OCI-LY3 (cell line): Measurements from ENCODE around the gene TBC1D8.

Source experiments
- H2AFZ ChIP-seq: fragments of 200-600, 300-600 bp; shearing (Covaris generic); 2 replicates; pipeline ENCODE4 v1.6.0; 2014; ENCODE audit warnings: antibody characterized with exemption, low read depth, low read length
- H3K27ac ChIP-seq: fragments of 200-600, 300-600 bp; sonication (generic); 2 replicates; pipeline ENCODE4 v1.5.1; 2014; ENCODE audit warnings: mild to moderate bottlenecking, low read length, moderate library complexity, mixed read lengths
- H3K27me3 ChIP-seq: fragments of 200-600, 300-600 bp; sonication (generic); 2 replicates; pipeline ENCODE4 v1.6.1; 2014; ENCODE audit warnings: low read depth, low read length, mixed read lengths
- H3K36me3 ChIP-seq: fragments of 200-600, 300-600 bp; sonication (generic); replicated peaks from 2 replicates; pipeline ENCODE3; 2014; ENCODE audit warnings: low read depth, low read length, mixed read lengths
- H3K4me1 ChIP-seq: fragments of 300-600, 200-600 bp; sonication (generic); 2 replicates; pipeline ENCODE4 v1.6.1; 2014; ENCODE audit warnings: low read length, mixed read lengths
- H3K4me2 ChIP-seq: fragments of 200-600, 300-600 bp; sonication (generic); 2 replicates; pipeline ENCODE4 v1.6.1; 2014; ENCODE audit warnings: low read length, mixed read lengths
- H3K4me3 ChIP-seq: fragments of 300-600, 200-600 bp; sonication (generic); 2 replicates; pipeline ENCODE4 v1.5.1; 2014; ENCODE audit warnings: antibody characterized with exemption, mild to moderate bottlenecking, low read length, moderate library complexity
- H3K79me2 ChIP-seq: fragments of 300-600, 200-600 bp; shearing (Covaris generic); 2 replicates; pipeline ENCODE4 v1.6.1; 2014; ENCODE audit warnings: mild to moderate bottlenecking, low read length, mixed read lengths
- H3K9ac ChIP-seq: fragments of 300-600, 200-600 bp; shearing (Covaris generic); 2 replicates; pipeline ENCODE4 v1.6.0; 2014; ENCODE audit warnings: mild to moderate bottlenecking, low read length, moderate library complexity
- H3K9me3 ChIP-seq: fragments of 200-600, 300-600 bp; shearing (Covaris generic); 2 replicates; pipeline ENCODE4 v1.6.1; 2014; ENCODE audit warnings: low read length, mixed read lengths; ENCODE audit not compliant: insufficient read depth
- H4K20me1 ChIP-seq: fragments of 200-600, 300-600 bp; sonication (generic); 2 replicates; pipeline ENCODE4 v1.6.1; 2016; ENCODE audit warnings: low read length, mixed read lengths; ENCODE audit not compliant: insufficient read depth
- EZH2phosphoT487 ChIP-seq: fragments of 200-600 bp; shearing (Covaris generic); IDR thresholded peaks from 2 replicates; pipeline ENCODE4 v1.6.1; 2018; ENCODE audit warnings: antibody characterized with exemption, mixed run types, low read depth
- TF ChIP-seq, protein P1 (sequence below): fragments of 200-600, 300-600 bp; sonication (generic); IDR thresholded peaks from 2 replicates; pipeline ENCODE4 v1.5.1; 2014; ENCODE audit warnings: antibody characterized with exemption, low read length, low read depth

TBC1D8 gene

DNA sequence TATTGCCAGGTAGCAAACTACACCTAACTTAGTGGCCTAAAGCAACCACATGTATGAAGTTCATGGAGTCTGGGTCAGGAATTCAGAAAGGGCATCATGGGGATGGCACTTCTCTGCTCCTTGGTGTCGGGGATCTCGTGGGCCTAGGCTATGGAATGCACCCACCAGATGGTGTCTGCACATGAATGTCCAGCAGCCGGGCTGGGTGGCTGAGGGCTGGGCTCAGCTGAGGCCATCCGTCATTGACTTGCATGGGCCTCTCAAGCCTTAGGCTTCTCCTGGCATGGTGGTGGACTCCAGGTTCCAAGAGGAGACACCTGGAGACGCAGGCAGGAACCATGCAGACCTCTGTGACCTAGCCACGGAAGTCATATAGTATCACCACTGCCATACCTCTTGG lies 175.1 kb downstream of the TBC1D8 start:
- no peaks in the 10 kb centered on the region for H4K20me1 ChIP-seq
- peaks cover 12% of the 10 kb centered on the region for H3K4me1 ChIP-seq
- H3K27me3 ChIP-seq, result peaks cover 52% of the 10 kb centered on the region
- no peak overlapping the region for H2AFZ ChIP-seq
- H3K9ac ChIP-seq, result no peak overlapping the region
- no peaks in the 10 kb centered on the region for H3K36me3 ChIP-seq
- TF ChIP-seq EZH2phosphoT487, result no peak
- TF ChIP-seq, protein P1, sequence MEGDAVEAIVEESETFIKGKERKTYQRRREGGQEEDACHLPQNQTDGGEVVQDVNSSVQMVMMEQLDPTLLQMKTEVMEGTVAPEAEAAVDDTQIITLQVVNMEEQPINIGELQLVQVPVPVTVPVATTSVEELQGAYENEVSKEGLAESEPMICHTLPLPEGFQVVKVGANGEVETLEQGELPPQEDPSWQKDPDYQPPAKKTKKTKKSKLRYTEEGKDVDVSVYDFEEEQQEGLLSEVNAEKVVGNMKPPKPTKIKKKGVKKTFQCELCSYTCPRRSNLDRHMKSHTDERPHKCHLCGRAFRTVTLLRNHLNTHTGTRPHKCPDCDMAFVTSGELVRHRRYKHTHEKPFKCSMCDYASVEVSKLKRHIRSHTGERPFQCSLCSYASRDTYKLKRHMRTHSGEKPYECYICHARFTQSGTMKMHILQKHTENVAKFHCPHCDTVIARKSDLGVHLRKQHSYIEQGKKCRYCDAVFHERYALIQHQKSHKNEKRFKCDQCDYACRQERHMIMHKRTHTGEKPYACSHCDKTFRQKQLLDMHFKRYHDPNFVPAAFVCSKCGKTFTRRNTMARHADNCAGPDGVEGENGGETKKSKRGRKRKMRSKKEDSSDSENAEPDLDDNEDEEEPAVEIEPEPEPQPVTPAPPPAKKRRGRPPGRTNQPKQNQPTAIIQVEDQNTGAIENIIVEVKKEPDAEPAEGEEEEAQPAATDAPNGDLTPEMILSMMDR, result no peak
- H3K27ac ChIP-seq, result no peak overlapping the region
- H3K9me3 ChIP-seq, result no peaks in the 10 kb centered on the region
- no peak overlapping the region for H3K4me3 ChIP-seq
- no peak overlapping the region; the same call in 1 of the 2 replicates for H3K4me2 ChIP-seq
- H3K79me2 ChIP-seq, result no peaks in the 10 kb centered on the region

DNA sequence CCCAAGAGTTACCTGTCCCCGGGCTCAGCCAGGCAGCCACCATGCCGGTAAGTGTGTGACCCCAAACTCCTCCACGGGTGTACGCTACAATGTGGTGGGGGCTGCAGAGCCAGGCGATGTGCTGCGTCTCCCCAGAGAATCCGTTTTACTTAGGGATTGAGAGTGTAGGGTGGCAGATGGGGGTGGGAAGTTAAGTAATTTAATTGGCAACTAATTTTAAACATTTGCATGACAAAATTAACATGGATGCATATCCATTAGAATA lies 175.7 kb downstream of the TBC1D8 start:
- Histone ChIP-seq H3K4me3 (no peak overlapping the region), H3K27me3 (peaks cover 52% of the 10 kb centered on the region), H3K4me1 (peaks cover 12% of the 10 kb centered on the region), H3K36me3 (no peaks in the 10 kb centered on the region), H3K27ac (no peak overlapping the region), H3K4me2 (no peak overlapping the region), H2AFZ (no peak overlapping the region), H3K79me2 (no peaks in the 10 kb centered on the region), H3K9ac (no peak overlapping the region), H3K9me3 (no peaks in the 10 kb centered on the region), H4K20me1 (no peaks in the 10 kb centered on the region)
- TF ChIP-seq EZH2phosphoT487, result no peak
- TF ChIP-seq, protein P1, result no peak

- no peak overlapping the region for H2AFZ ChIP-seq
- H3K79me2 ChIP-seq, result no peaks in the 10 kb centered on the region
- H3K4me1 ChIP-seq, result peaks cover 12% of the 10 kb centered on the region
- no peaks in the 10 kb centered on the region for H3K36me3 ChIP-seq
- no peak overlapping the region for H3K4me3 ChIP-seq
- H3K27ac ChIP-seq, result no peak overlapping the region
- TF ChIP-seq EZH2phosphoT487, result no peak
- TF ChIP-seq, protein P1, result no peak
- no peaks in the 10 kb centered on the region for H4K20me1 ChIP-seq
- peaks cover 57% of the 10 kb centered on the region for H3K27me3 ChIP-seq
- H3K9me3 ChIP-seq, result no peaks in the 10 kb centered on the region
- no peak overlapping the region for H3K9ac ChIP-seq
- no peak overlapping the region for H3K4me2 ChIP-seq
These were observed 176.3 kb downstream of the TBC1D8 start for GRCh38 chr2:100974712-100975520.

DNA sequence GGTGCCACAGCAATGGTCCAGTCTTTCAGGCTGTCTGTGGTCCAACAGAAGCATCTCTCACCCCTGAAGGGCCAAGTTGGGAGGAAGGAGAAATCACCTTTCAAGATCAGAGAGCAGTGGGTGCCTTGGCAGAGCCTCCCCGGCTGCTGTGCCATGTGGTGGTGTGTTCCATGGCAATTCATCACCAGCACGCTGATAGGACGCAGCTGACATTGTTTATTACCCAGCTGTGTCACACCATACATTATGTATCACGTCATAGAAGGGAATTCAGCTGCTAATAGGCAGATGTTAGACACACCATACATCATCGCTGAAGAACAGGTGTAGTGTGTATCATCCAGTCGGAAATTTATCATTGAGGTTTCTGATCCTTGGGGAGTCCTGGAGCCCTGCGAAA lies 178.7 kb downstream of the TBC1D8 start:
- Histone ChIP-seq H3K4me3 (no peak overlapping the region), H3K27me3 (peaks cover 49% of the 10 kb centered on the region), H3K4me2 (no peak overlapping the region), H3K27ac (no peak overlapping the region), H3K4me1 (peaks cover 12% of the 10 kb centered on the region), H3K79me2 (no peaks in the 10 kb centered on the region), H3K9ac (no peak overlapping the region), H3K36me3 (no peaks in the 10 kb centered on the region), H3K9me3 (no peaks in the 10 kb centered on the region), H4K20me1 (no peaks in the 10 kb centered on the region), H2AFZ (no peak overlapping the region)
- no peak for TF ChIP-seq EZH2phosphoT487
- TF ChIP-seq, protein P1, result no peak
